Thyroid gland (tissue), 4 donors: ENCODE data around the gene SLC26A6. TPM values are rescaled to one million over a fixed set of nuclear protein-coding genes. Genes with fewer than 3 reads are reported as not detected.

Experiments
- DNase-seq, 2 donors: peaks; one replicate each; pipeline ENCODE4 v3.0.0-alpha.2; 2019
- H3K27ac ChIP-seq, 3 donors: fragments of 200-600 bp; sonication (generic); 1 replicate in 2 of 3; 2 replicates in 1 of 3; pipeline ENCODE4 v1.5.1; 2016 to 2019; ENCODE audit warnings: mild to moderate bottlenecking in 1 of 3, moderate library complexity in 1 of 3
- H3K27me3 ChIP-seq: fragments of 200-600 bp; sonication (generic); one replicate; pipeline ENCODE4 v1.5.1; 2019
- H3K36me3 ChIP-seq, 2 donors: fragments of 200-600 bp; sonication (generic); one replicate each; pipeline ENCODE4 v1.5.1; 2016 to 2019
- H3K4me1 ChIP-seq, 2 donors: fragments of 200-600 bp; sonication (generic); one replicate each; pipeline ENCODE4 v1.5.1; 2017 to 2019
- H3K4me3 ChIP-seq, 3 donors: fragments of 200-600 bp; sonication (generic); replicated peaks in 1 of 3; 1 replicate in 2 of 3; 2 replicates in 1 of 3; pipeline ENCODE4 v1.5.1; 2016; ENCODE audit warnings: mild to moderate bottlenecking in 1 of 3
- H3K9me3 ChIP-seq: fragments of 200-600 bp; sonication (generic); one replicate; pipeline ENCODE4 v1.5.1; 2017
- CTCF ChIP-seq, 6 experiments: fragments of 200-600 bp in 3 of 6; fragments of 450-650 bp in 3 of 6; sonication (generic) in 3 of 6; IDR thresholded peaks; one replicate each; pipeline ENCODE4 v1.5.1; 2016 to 2019; ENCODE audit warnings: antibody characterized with exemption in 6 of 6, mild to moderate bottlenecking in 2 of 6, inconsistent platforms in 1 of 6, moderate library complexity in 1 of 6
- POLR2A ChIP-seq, 2 donors: fragments of 450-650 bp; IDR thresholded peaks; one replicate each; pipeline ENCODE4 v1.6.1; 2017; ENCODE audit warnings: antibody characterized with exemption in 2 of 2, mild to moderate bottlenecking in 2 of 2, moderate library complexity in 1 of 2
- WGBS, 2 donors: methylation state at CpG; one replicate each; pipeline ENCODE4 v1.1.5; 2017; 5-methylcytosine and 5-hydroxymethylcytosine counted together
- intact Hi-C: fragments of 100-400 bp; cut with DNase I; formaldehyde crosslinking; loops from one replicate; pipeline ENCODE4 v1.15.1; 2023
- total RNA-seq, 4 donors: library from RNA; depleted of rRNA; stranded (reverse); fragments of >200 nt; gene quantifications; one replicate each; pipeline ENCODE4 v1.2.3, GENCODE V29; 2016

The SLC26A6 gene
- total RNA-seq, 4 donors from 2014 or later, result 7.5 to 19.1 (median 11.4) TPM

DNA sequence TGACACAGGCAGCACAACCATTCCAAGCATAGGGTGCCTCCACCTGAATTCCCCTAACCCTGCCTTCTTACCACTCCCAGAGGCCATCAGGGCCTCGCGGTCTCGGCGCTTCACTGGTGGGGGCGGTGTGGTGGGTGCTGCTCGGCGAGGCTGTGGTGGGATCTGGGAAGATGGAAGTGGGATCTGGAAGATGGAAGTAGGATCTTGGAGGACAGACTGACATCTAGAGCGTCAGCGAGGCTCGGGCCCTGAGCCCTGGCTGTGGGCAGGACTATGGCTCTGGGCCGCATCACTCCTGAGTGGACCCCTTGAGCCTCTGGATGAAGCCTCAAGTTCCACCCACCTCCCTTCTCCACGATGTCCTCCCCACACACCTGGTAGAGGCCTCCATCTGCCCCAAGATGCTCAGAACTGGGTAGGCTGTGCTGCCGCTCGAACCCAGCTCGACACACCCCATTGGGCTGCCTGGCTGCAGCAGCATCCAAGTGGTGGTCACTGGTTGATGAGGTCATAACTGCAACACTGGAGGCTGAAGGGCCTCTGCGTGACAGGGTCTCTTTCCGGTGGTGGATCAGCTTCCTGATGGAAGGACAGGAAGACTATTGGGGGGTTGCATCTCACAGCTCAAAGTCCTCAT is 46.8 kb upstream of the SLC26A6 start:
- Histone ChIP-seq H3K9me3 (no peaks in the 10 kb centered on the region), H3K27me3 (no peaks in the 10 kb centered on the region), H3K36me3 (peaks cover 15 to 37% of the 10 kb centered on the region in 2 donors), H3K4me1 (peaks cover 22 to 27% of the 10 kb centered on the region in 2 donors), H3K27ac (no peak overlapping the region), H3K4me3 (no peak overlapping the region)
- DNase-seq, result no peak
- intact Hi-C loops, result no loop called here
- 97 to 99% methylated on average over 14 to 15 of the region's 17 CpGs for WGBS, 2 donors
- TF ChIP-seq CTCF (IDR thresholded peaks at IDR 0.05), result no peak
- no peak for TF ChIP-seq POLR2A (IDR thresholded peaks at IDR 0.05)

- no peak for TF ChIP-seq CTCF (IDR thresholded peaks at IDR 0.05)
- no peak for TF ChIP-seq POLR2A (IDR thresholded peaks at IDR 0.05)
- Histone ChIP-seq H3K9me3 (no peaks in the 10 kb centered on the region), H3K4me3 (no peak overlapping the region), H3K27ac (no peak overlapping the region), H3K36me3 (peaks cover 15 to 37% of the 10 kb centered on the region in 2 donors), H3K4me1 (peaks cover 22 to 26% of the 10 kb centered on the region in 2 donors), H3K27me3 (no peaks in the 10 kb centered on the region)
- intact Hi-C loops, result no loop called here
- 91 to 92% methylated on average over 6 to 7 of the region's 7 CpGs for WGBS, 2 donors
- no peak for DNase-seq
Observed at GRCh38 chr3:48681541-48681880, 46.2 kb upstream of the SLC26A6 start.

- peaks cover 17 to 23% of the 10 kb centered on the region in 2 donors for H3K4me1 ChIP-seq
- H3K27ac ChIP-seq, result no peak overlapping the region
- no peak overlapping the region for H3K4me3 ChIP-seq
- 89 to 97% methylated on average over 11 to 13 of the region's 17 CpGs for WGBS, 2 donors
- peaks cover 15 to 37% of the 10 kb centered on the region in 2 donors for H3K36me3 ChIP-seq
- TF ChIP-seq CTCF (IDR thresholded peaks at IDR 0.05) (no peak), POLR2A (IDR thresholded peaks at IDR 0.05) (no peak)
- intact Hi-C loops, result no loop called here
- no peaks in the 10 kb centered on the region for H3K9me3 ChIP-seq
- H3K27me3 ChIP-seq, result no peaks in the 10 kb centered on the region
- DNase-seq, result no peak
Observed at GRCh38 chr3:48680811-48681540, 45.7 kb upstream of the SLC26A6 start.

- intact Hi-C loops, result no loop called here
- no peaks in the 10 kb centered on the region for H3K9me3 ChIP-seq
- no peak overlapping the region for H3K27ac ChIP-seq
- WGBS, 2 donors, result 91 to 92% methylated on average over 18 to 20 of the region's 20 CpGs
- no peak for DNase-seq
- H3K4me1 ChIP-seq, result peaks cover 9 to 18% of the 10 kb centered on the region in 2 donors
- no peak overlapping the region for H3K4me3 ChIP-seq
- TF ChIP-seq CTCF (IDR thresholded peaks at IDR 0.05), result no peak
- no peak for TF ChIP-seq POLR2A (IDR thresholded peaks at IDR 0.05)
- no peaks in the 10 kb centered on the region for H3K27me3 ChIP-seq
- H3K36me3 ChIP-seq, result peaks cover 15 to 37% of the 10 kb centered on the region in 2 donors
Observed at GRCh38 chr3:48679411-48680391, 44.4 kb upstream of the SLC26A6 start.
